AG09309 (cell line): ENCODE data around the gene UPF2.
"Not testable (repeated sequence)": the region's sequence is repeated elsewhere in the genome, so short reads cannot be mapped to it uniquely, and the experiment has no call there.

ENCODE experiments used
- DNase-seq: peaks from one replicate; pipeline ENCODE4 v3.0.0-alpha.2; 2010; ENCODE audit warnings: low read depth
- H3K4me3 ChIP-seq: 2 replicates; pipeline ENCODE4 v1.5.1; 2011; ENCODE audit warnings: mild to moderate bottlenecking, low read depth, low read length, moderate library complexity; ENCODE audit not compliant: control insufficient read depth
- CTCF ChIP-seq: IDR thresholded peaks from 2 replicates; pipeline ENCODE4 v1.5.1; 2011; ENCODE audit warnings: mild to moderate bottlenecking, low read depth, low read length, inconsistent platforms; ENCODE audit not compliant: insufficient read depth, control insufficient read depth; ENCODE audit errors: missing control alignments

Gene UPF2

GRCh38 chr10:12077580-12078180 lies 35.1 kb upstream of the UPF2 start:
- no peak overlapping the region for H3K4me3 ChIP-seq
- no peak for DNase-seq
- TF ChIP-seq CTCF: no peak

GRCh38 chr10:12073526-12073925 lies 30.9 kb upstream of the UPF2 start:
- no peak overlapping the region for H3K4me3 ChIP-seq
- no peak for TF ChIP-seq CTCF
- no peak for DNase-seq

GRCh38 chr10:12071441-12071840 lies 28.8 kb upstream of the UPF2 start:
- H3K4me3 ChIP-seq, DNase-seq: not testable (repeated sequence)

- TF ChIP-seq CTCF: peak; percentile 28
- peak within 1 kb of the TSS; percentile 97 for H3K4me3 ChIP-seq
- DNase-seq: peak; percentile 82
Observed at GRCh38 chr10:12068449-12069269, 26.1 kb upstream of the UPF2 start, which contains the start of gene DHTKD1. Gene DHTKD1 (plus strand): TSS chr10:12068954. CDS start chr10:12069034, 80 bp downstream.

GRCh38 chr10:12067336-12067735 lies 24.7 kb upstream of the UPF2 start:
- peak; percentile 48 for DNase-seq
- TF ChIP-seq CTCF: no peak
- H3K4me3 ChIP-seq: no peak overlapping the region

GRCh38 chr10:12063483-12063818 lies 20.8 kb upstream of the UPF2 start:
- no peak for TF ChIP-seq CTCF
- DNase-seq: no peak
- H3K4me3 ChIP-seq: no peak overlapping the region

- no peak overlapping the region for H3K4me3 ChIP-seq
- DNase-seq: no peak
- TF ChIP-seq CTCF: no peak
Observed at GRCh38 chr10:12062754-12063482, 20.3 kb upstream of the UPF2 start.
